GM23338 (cell line): ENCODE results near the gene ANAPC2. TPM values are rescaled to one million over a fixed set of nuclear protein-coding genes. Genes with fewer than 3 reads are reported as not detected.

Experiments
- ATAC-seq: fragments of 200-7000 bp; cut with Tn5 transposase; 3 replicates; pipeline ENCODE4 v1.9.1; 2020
- DNase-seq: peaks from one replicate; pipeline ENCODE4 v3.0.0-alpha.2; 2015; ENCODE audit warnings: low spot score
- H2AFZ ChIP-seq: fragments of 200-600 bp; sonication (generic); 2 replicates; pipeline ENCODE4 v1.8.0; 2016; ENCODE audit warnings: antibody characterized with exemption, mild to moderate bottlenecking, moderate library complexity
- H3F3A ChIP-seq: fragments of 200-600 bp; sonication (generic); replicated peaks from 2 replicates; pipeline ENCODE4 v1.8.0; 2017; ENCODE audit warnings: antibody characterized with exemption, mixed run types, low read depth
- H3K27ac ChIP-seq: fragments of 200-600 bp; sonication (generic); 2 replicates; pipeline ENCODE4 v1.6.1; 2016; ENCODE audit warnings: low read depth
- H3K27me3 ChIP-seq: fragments of 200-600 bp; sonication (generic); 2 replicates; pipeline ENCODE4 v1.8.0; 2016; ENCODE audit warnings: mild to moderate bottlenecking, mixed run types, moderate library complexity; ENCODE audit not compliant: insufficient read depth
- H3K36me3 ChIP-seq: fragments of 200-600 bp; sonication (generic); 2 replicates; pipeline ENCODE4 v1.8.0; 2016; ENCODE audit warnings: mild to moderate bottlenecking; ENCODE audit not compliant: insufficient read depth
- H3K4me1 ChIP-seq: fragments of 200-600 bp; sonication (generic); 2 replicates; pipeline ENCODE4 v1.8.0; 2016; ENCODE audit warnings: mild to moderate bottlenecking, moderate library complexity; ENCODE audit not compliant: insufficient read depth
- H3K4me2 ChIP-seq: fragments of 200-600 bp; sonication (generic); 2 replicates; pipeline ENCODE4 v1.7.1; 2017; ENCODE audit warnings: mixed run types
- H3K4me3 ChIP-seq: fragments of 200-600 bp; sonication (generic); 2 replicates; pipeline ENCODE4 v1.6.1; 2016; ENCODE audit warnings: mixed run types
- H3K79me2 ChIP-seq: fragments of 200-600 bp; sonication (generic); replicated peaks from 2 replicates; pipeline ENCODE4 v1.8.0; 2017; ENCODE audit warnings: mild to moderate bottlenecking; ENCODE audit not compliant: insufficient read depth
- H3K9me2 ChIP-seq: fragments of 200-600 bp; sonication (generic); 2 replicates; pipeline ENCODE4 v1.8.0; 2017; ENCODE audit not compliant: insufficient read depth
- H4K20me1 ChIP-seq: fragments of 200-600 bp; sonication (generic); replicated peaks from 2 replicates; pipeline ENCODE4 v1.8.0; 2017; ENCODE audit warnings: mild to moderate bottlenecking; ENCODE audit not compliant: insufficient read depth
- H3K27ac Mint-ChIP-seq: 2 replicates; pipeline ENCODE4 v1.8.0; 2020; ENCODE audit warnings: inconsistent platforms, mild to moderate bottlenecking, moderate library complexity, mixed read lengths
- H3K27me3 Mint-ChIP-seq: 3 replicates; pipeline ENCODE4 v1.8.0; 2022; ENCODE audit warnings: low read depth, mild to moderate bottlenecking, moderate library complexity, mixed read lengths, inconsistent platforms; ENCODE audit not compliant: insufficient read depth, poor library complexity
- H3K36me3 Mint-ChIP-seq: 3 replicates; pipeline ENCODE4 v1.8.0; 2021; ENCODE audit warnings: low read depth, mild to moderate bottlenecking, inconsistent platforms, moderate library complexity, mixed read lengths
- H3K4me1 Mint-ChIP-seq: 3 replicates; pipeline ENCODE4 v1.8.0; 2020; ENCODE audit warnings: mild to moderate bottlenecking, inconsistent platforms, mixed read lengths
- H3K4me3 Mint-ChIP-seq: 3 replicates; pipeline ENCODE4 v1.8.0; 2021; ENCODE audit warnings: moderate library complexity, mild to moderate bottlenecking, inconsistent platforms, mixed read lengths
- H3K9me3 Mint-ChIP-seq: 3 replicates; pipeline ENCODE4 v1.8.0; 2020; ENCODE audit warnings: moderate library complexity, mild to moderate bottlenecking, inconsistent platforms, mixed read lengths
- CREB1 ChIP-seq: fragments of 250-450 bp; sonication (Bioruptor Pico); IDR thresholded peaks from 2 replicates; pipeline ENCODE4 v1.5.0; 2020; ENCODE audit warnings: low read depth, mild to moderate bottlenecking, moderate library complexity
- EZH2 ChIP-seq: fragments of 200-600 bp; sonication (generic); IDR thresholded peaks from one replicate; pipeline ENCODE4 v1.8.0; 2017; ENCODE audit warnings: antibody characterized with exemption, mild to moderate bottlenecking, low read depth; ENCODE audit not compliant: unreplicated experiment
- EZH2phosphoT487 ChIP-seq: fragments of 200-600 bp; sonication (generic); IDR thresholded peaks from one replicate; pipeline ENCODE4 v1.8.1; 2018; ENCODE audit warnings: antibody characterized with exemption; ENCODE audit not compliant: unreplicated experiment
- JUNB ChIP-seq: IDR thresholded peaks from one replicate; pipeline ENCODE4 v1.6.1; 2016; ENCODE audit warnings: antibody characterized with exemption; ENCODE audit not compliant: unreplicated experiment
- NANOG ChIP-seq: IDR thresholded peaks from 2 replicates; pipeline ENCODE4 v1.6.1; 2016; ENCODE audit warnings: antibody characterized with exemption, borderline replicate concordance
- POLR2AphosphoS5 ChIP-seq: IDR thresholded peaks from 2 replicates; pipeline ENCODE4 v1.6.1; 2016; ENCODE audit warnings: antibody characterized with exemption, low read depth
- REST ChIP-seq: IDR thresholded peaks from one replicate; pipeline ENCODE4 v1.6.1; 2018; ENCODE audit warnings: antibody characterized with exemption; ENCODE audit not compliant: unreplicated experiment
- STAT1 ChIP-seq: IDR thresholded peaks from one replicate; pipeline ENCODE4 v1.6.1; 2016; ENCODE audit warnings: antibody characterized with exemption; ENCODE audit not compliant: unreplicated experiment
- ZNF114 ChIP-seq: fragments of 250-450 bp; sonication (Bioruptor Pico); IDR thresholded peaks from 2 replicates; pipeline ENCODE4 v1.5.0; 2020; ENCODE audit warnings: mild to moderate bottlenecking, moderate library complexity
- ZNF331 ChIP-seq: fragments of 250-450 bp; sonication (Bioruptor Pico); IDR thresholded peaks from 2 replicates; pipeline ENCODE4 v1.5.0; 2020; ENCODE audit warnings: low read depth, mild to moderate bottlenecking, moderate library complexity
- polyA plus RNA-seq: library from polyadenylated mRNA; unstranded; fragments of >200 nt; fragmentation: Nextera tagmentation; extraction: Ambion mirVana; gene quantifications from 2 replicates; pipeline ENCODE4 v1.2.1, GENCODE V29; 2016
- total RNA-seq: library from RNA; depleted of rRNA; stranded (reverse); fragments of >200 nt; shearing (Covaris generic); gene quantifications from 2 replicates; pipeline ENCODE4 v1.2.3, GENCODE V29; 2014
- TF ChIP-seq, protein P1 (sequence below), 2 experiments: fragments of 200-600 bp in 1 of 2; sonication (generic) in 1 of 2; conservative IDR thresholded peaks; 2 replicates each; pipeline versions ENCODE4 v1.5.1 to v1.6.1; 2016 to 2017; ENCODE audit warnings: antibody characterized with exemption in 2 of 2, low read depth in 2 of 2, mild to moderate bottlenecking in 2 of 2, moderate library complexity in 1 of 2
- TF ChIP-seq, protein P2 (sequence below): fragments of 250-450 bp; sonication (Bioruptor Pico); IDR thresholded peaks from 2 replicates; pipeline ENCODE4 v1.5.0; 2020; ENCODE audit warnings: mild to moderate bottlenecking, moderate library complexity
- TF ChIP-seq, protein P3 (sequence below): IDR thresholded peaks from 2 replicates; pipeline ENCODE4 v1.6.1; 2016; ENCODE audit warnings: antibody characterized with exemption

Gene ANAPC2
- total and polyA plus RNA-seq, 2 experiments from 2014 or later: 16.4 to 42.9 TPM

GRCh38 chr9:137189297-137190295, 1.2 kb upstream of the ANAPC2 start:
- Histone ChIP-seq H3K4me1 (peaks cover 13% of the 10 kb centered on the region), H2AFZ (no peak overlapping the region), H3K79me2 (peaks cover 26% of the 10 kb centered on the region), H3K36me3 (no peaks in the 10 kb centered on the region), H3K27ac (no peak overlapping the region), H3K27me3 (no peaks in the 10 kb centered on the region), H3K4me2 (peak overlapping the region; percentile 93), H3K4me3 (peak overlapping the region; percentile 94), H3K9me2 (no peaks in the 10 kb centered on the region), H3F3A (0 out of 2 replicates have a peak, but pooled peaks cover 4% of the 10 kb centered on the region), H4K20me1 (peaks cover 5% of the 10 kb centered on the region; the same call in 1 of the 2 replicates)
- no peak for DNase-seq
- H3K36me3 Mint-ChIP-seq: peaks cover 5% of the 10 kb centered on the region
- H3K27ac Mint-ChIP-seq: peak overlapping the region; percentile 95
- H3K4me3 Mint-ChIP-seq: peak overlapping the region; percentile 90
- no peaks in the 10 kb centered on the region for H3K9me3 Mint-ChIP-seq
- peaks cover 9% of the 10 kb centered on the region for H3K4me1 Mint-ChIP-seq
- H3K27me3 Mint-ChIP-seq: peaks cover 13% of the 10 kb centered on the region
- TF ChIP-seq ZNF331 (no peak), JUNB (no peak), CREB1 (no peak), NANOG (no peak), POLR2AphosphoS5 (no peak), ZNF114 (CRISPR knock-in tag) (no peak), EZH2 (no peak), STAT1 (no peak), REST (no peak), EZH2phosphoT487 (no peak)
- TF ChIP-seq, protein P1, sequence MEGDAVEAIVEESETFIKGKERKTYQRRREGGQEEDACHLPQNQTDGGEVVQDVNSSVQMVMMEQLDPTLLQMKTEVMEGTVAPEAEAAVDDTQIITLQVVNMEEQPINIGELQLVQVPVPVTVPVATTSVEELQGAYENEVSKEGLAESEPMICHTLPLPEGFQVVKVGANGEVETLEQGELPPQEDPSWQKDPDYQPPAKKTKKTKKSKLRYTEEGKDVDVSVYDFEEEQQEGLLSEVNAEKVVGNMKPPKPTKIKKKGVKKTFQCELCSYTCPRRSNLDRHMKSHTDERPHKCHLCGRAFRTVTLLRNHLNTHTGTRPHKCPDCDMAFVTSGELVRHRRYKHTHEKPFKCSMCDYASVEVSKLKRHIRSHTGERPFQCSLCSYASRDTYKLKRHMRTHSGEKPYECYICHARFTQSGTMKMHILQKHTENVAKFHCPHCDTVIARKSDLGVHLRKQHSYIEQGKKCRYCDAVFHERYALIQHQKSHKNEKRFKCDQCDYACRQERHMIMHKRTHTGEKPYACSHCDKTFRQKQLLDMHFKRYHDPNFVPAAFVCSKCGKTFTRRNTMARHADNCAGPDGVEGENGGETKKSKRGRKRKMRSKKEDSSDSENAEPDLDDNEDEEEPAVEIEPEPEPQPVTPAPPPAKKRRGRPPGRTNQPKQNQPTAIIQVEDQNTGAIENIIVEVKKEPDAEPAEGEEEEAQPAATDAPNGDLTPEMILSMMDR (conservative IDR thresholded peaks at IDR 0.05; ENCODE audit: low read depth in 2 of 2): no peak
- TF ChIP-seq, protein P2, sequence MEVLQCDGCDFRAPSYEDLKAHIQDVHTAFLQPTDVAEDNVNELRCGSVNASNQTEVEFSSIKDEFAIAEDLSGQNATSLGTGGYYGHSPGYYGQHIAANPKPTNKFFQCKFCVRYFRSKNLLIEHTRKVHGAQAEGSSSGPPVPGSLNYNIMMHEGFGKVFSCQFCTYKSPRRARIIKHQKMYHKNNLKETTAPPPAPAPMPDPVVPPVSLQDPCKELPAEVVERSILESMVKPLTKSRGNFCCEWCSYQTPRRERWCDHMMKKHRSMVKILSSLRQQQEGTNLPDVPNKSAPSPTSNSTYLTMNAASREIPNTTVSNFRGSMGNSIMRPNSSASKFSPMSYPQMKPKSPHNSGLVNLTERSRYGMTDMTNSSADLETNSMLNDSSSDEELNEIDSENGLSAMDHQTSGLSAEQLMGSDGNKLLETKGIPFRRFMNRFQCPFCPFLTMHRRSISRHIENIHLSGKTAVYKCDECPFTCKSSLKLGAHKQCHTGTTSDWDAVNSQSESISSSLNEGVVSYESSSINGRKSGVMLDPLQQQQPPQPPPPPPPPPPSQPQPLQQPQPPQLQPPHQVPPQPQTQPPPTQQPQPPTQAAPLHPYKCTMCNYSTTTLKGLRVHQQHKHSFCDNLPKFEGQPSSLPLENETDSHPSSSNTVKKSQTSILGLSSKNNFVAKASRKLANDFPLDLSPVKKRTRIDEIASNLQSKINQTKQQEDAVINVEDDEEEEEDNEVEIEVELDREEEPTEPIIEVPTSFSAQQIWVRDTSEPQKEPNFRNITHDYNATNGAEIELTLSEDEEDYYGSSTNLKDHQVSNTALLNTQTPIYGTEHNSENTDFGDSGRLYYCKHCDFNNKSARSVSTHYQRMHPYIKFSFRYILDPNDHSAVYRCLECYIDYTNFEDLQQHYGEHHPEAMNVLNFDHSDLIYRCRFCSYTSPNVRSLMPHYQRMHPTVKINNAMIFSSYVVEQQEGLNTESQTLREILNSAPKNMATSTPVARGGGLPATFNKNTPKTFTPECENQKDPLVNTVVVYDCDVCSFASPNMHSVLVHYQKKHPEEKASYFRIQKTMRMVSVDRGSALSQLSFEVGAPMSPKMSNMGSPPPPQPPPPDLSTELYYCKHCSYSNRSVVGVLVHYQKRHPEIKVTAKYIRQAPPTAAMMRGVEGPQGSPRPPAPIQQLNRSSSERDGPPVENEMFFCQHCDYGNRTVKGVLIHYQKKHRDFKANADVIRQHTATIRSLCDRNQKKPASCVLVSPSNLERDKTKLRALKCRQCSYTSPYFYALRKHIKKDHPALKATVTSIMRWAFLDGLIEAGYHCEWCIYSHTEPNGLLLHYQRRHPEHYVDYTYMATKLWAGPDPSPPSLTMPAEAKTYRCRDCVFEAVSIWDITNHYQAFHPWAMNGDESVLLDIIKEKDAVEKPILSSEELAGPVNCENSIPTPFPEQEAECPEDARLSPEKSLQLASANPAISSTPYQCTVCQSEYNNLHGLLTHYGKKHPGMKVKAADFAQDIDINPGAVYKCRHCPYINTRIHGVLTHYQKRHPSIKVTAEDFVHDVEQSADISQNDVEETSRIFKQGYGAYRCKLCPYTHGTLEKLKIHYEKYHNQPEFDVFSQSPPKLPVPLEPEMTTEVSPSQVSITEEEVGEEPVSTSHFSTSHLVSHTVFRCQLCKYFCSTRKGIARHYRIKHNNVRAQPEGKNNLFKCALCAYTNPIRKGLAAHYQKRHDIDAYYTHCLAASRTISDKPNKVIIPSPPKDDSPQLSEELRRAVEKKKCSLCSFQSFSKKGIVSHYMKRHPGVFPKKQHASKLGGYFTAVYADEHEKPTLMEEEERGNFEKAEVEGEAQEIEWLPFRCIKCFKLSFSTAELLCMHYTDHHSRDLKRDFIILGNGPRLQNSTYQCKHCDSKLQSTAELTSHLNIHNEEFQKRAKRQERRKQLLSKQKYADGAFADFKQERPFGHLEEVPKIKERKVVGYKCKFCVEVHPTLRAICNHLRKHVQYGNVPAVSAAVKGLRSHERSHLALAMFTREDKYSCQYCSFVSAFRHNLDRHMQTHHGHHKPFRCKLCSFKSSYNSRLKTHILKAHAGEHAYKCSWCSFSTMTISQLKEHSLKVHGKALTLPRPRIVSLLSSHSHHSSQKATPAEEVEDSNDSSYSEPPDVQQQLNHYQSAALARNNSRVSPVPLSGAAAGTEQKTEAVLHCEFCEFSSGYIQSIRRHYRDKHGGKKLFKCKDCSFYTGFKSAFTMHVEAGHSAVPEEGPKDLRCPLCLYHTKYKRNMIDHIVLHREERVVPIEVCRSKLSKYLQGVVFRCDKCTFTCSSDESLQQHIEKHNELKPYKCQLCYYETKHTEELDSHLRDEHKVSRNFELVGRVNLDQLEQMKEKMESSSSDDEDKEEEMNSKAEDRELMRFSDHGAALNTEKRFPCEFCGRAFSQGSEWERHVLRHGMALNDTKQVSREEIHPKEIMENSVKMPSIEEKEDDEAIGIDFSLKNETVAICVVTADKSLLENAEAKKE: no peak
- TF ChIP-seq, protein P3, sequence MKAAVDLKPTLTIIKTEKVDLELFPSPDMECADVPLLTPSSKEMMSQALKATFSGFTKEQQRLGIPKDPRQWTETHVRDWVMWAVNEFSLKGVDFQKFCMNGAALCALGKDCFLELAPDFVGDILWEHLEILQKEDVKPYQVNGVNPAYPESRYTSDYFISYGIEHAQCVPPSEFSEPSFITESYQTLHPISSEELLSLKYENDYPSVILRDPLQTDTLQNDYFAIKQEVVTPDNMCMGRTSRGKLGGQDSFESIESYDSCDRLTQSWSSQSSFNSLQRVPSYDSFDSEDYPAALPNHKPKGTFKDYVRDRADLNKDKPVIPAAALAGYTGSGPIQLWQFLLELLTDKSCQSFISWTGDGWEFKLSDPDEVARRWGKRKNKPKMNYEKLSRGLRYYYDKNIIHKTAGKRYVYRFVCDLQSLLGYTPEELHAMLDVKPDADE: no peak
- no peak for ATAC-seq
